ENCODE data around the gene PYGB.

The PYGB gene

GRCh38 chr20:25220810-25221591 is 26.9 kb upstream of the PYGB start:
- TF ChIP-seq CTCF (IDR thresholded peaks at IDR 0.05), result no peak
- peaks cover 11% of the 10 kb centered on the region for H3K36me3 ChIP-seq
- H3K27me3 ChIP-seq, result no peaks in the 10 kb centered on the region
- H3K9me3 ChIP-seq, result no peaks in the 10 kb centered on the region
- no peaks in the 10 kb centered on the region for H3K4me1 ChIP-seq (ENCODE audit: control insufficient read depth in 1 of 2, insufficient read depth in 1 of 2, low read depth in 1 of 2, low read length in 1 of 2)
- H3K27ac ChIP-seq, result no peak overlapping the region
- no peak overlapping the region for H3K4me3 ChIP-seq (ENCODE audit: low read depth in 1 of 2, low read length in 1 of 2)

GRCh38 chr20:25221592-25222460 is 26.1 kb upstream of the PYGB start:
- peaks cover 11% of the 10 kb centered on the region for H3K36me3 ChIP-seq
- no peaks in the 10 kb centered on the region for H3K27me3 ChIP-seq
- no peak for TF ChIP-seq CTCF (IDR thresholded peaks at IDR 0.05)
- no peak overlapping the region for H3K27ac ChIP-seq
- no peak overlapping the region for H3K4me3 ChIP-seq (ENCODE audit: low read depth in 1 of 2, low read length in 1 of 2)
- no peaks in the 10 kb centered on the region for H3K4me1 ChIP-seq (ENCODE audit: control insufficient read depth in 1 of 2, insufficient read depth in 1 of 2, low read depth in 1 of 2, low read length in 1 of 2)
- H3K9me3 ChIP-seq, result no peaks in the 10 kb centered on the region

- H3K27ac ChIP-seq, result no peak overlapping the region
- H3K9me3 ChIP-seq, result no peaks in the 10 kb centered on the region
- no peaks in the 10 kb centered on the region for H3K4me1 ChIP-seq (ENCODE audit: control insufficient read depth in 1 of 2, insufficient read depth in 1 of 2, low read depth in 1 of 2, low read length in 1 of 2)
- H3K27me3 ChIP-seq, result no peaks in the 10 kb centered on the region
- no peak for TF ChIP-seq CTCF (IDR thresholded peaks at IDR 0.05)
- H3K36me3 ChIP-seq, result peaks cover 11% of the 10 kb centered on the region
- H3K4me3 ChIP-seq (ENCODE audit: low read depth in 1 of 2, low read length in 1 of 2), result no peak overlapping the region
Observed at GRCh38 chr20:25222461-25223178, 25.3 kb upstream of the PYGB start.

- Histone ChIP-seq H3K27ac (no peak overlapping the region), H3K27me3 (no peaks in the 10 kb centered on the region), H3K4me3 (ENCODE audit: low read depth in 1 of 2, low read length in 1 of 2) (no peak overlapping the region), H3K36me3 (peaks cover 11% of the 10 kb centered on the region), H3K4me1 (ENCODE audit: control insufficient read depth in 1 of 2, insufficient read depth in 1 of 2, low read depth in 1 of 2, low read length in 1 of 2) (no peaks in the 10 kb centered on the region), H3K9me3 (no peaks in the 10 kb centered on the region)
- TF ChIP-seq CTCF (IDR thresholded peaks at IDR 0.05), result no peak
Observed at GRCh38 chr20:25223179-25223661, 24.7 kb upstream of the PYGB start.
